Measurements from ENCODE around the gene NFE2L2.
"Not testable (repeated sequence)": the region's sequence is repeated elsewhere in the genome, so short reads cannot be mapped to it uniquely, and the experiment has no call there.

Gene NFE2L2

GRCh38 chr2:177232098-177232704 is 32.3 kb downstream of the NFE2L2 start:
- DNase-seq, result no peak

- DNase-seq, result no peak
Measured at GRCh38 chr2:177231270-177231669, 33.3 kb downstream of the NFE2L2 start.

GRCh38 chr2:177229442-177230242 is 34.9 kb downstream of the NFE2L2 start:
- DNase-seq, result no peak

- no peak for DNase-seq
Measured at GRCh38 chr2:177225965-177226360, 38.6 kb downstream of the NFE2L2 start.

- not testable (repeated sequence) for DNase-seq
Measured at GRCh38 chr2:177223436-177223835, 41.1 kb downstream of the NFE2L2 start.

GRCh38 chr2:177221970-177222369 is 42.6 kb downstream of the NFE2L2 start:
- no peak for DNase-seq

- no peak for DNase-seq
Measured at GRCh38 chr2:177221534-177221933, 43.0 kb downstream of the NFE2L2 start.

- DNase-seq, result not testable (repeated sequence)
Measured at GRCh38 chr2:177219787-177220186, 44.7 kb downstream of the NFE2L2 start.

DNA sequence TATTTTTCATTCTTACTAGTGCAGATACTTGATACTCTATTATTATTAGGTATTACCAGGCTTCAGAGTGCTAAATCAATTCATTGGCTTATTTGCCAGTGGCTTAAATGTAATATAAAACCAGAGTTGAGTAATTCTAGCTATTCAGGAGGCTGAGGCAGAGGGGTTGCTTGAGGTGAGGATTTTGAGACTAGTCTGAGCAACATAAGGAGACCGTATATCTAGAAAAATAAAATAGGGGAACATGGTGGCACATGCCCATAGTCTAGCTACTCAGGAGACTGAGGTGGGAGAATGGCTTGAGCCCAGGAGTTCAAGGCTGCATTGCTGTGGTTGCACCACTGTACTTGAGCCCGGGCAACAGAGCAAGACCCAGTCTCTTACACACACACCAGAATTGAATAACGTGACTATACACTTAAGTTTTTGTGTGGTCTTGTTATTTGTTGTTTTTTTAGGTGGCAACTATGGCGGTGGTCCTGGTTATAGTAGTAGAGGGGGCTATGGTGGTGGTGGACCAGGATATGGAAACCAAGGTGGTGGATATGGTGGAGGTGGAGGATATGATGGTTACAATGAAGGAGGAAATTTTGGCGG is 47.2 kb downstream of the NFE2L2 start:
- no peak for DNase-seq

DNA sequence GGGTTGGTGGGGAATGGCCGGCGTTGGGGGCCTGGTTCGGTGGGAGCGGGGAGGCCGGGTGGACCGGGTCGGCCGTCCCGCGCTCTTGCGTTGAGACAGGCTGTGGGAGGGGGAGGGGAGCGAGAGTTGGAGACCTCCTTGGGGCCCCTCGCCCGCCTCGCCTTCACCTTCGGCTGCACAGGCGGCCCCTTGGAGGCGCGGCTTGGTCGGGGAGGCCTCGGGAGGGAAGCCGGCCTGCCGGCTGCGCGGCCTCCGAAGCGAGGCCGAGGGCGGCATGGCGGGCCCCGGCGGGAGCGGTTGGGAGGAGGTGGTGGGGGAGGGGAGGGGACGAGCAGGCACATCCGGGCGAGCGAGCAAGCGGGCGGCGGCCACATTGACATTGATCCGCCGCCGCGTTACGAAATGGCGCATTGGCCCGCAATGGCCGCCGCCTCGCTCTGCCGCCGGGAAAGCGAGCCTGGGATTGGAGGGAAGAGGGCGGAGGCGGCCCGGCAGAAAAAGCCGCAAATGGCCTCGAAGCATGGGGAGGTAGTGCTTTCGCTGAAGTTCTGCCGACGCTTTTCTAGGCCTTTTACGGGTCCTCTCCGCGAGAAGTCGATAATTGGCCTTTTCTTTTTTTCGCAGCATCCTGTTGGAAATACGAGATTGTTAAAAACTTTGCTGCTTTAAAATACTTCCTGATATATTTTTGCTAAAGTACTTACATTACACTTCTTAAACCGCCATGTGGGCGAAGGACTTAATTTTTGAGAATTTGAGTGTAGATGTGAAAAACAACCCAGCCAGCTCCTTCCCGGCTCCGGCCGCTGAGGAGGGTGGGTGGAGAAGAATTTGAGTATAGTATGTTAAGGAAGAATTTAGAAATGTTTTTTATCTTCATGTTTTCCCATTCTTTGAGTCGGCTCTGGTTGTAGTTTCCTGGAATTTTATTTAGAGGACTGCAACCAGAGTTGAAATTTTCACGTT is 51.4 kb downstream of the NFE2L2 start:
- peak; percentile 92 for DNase-seq

DNA sequence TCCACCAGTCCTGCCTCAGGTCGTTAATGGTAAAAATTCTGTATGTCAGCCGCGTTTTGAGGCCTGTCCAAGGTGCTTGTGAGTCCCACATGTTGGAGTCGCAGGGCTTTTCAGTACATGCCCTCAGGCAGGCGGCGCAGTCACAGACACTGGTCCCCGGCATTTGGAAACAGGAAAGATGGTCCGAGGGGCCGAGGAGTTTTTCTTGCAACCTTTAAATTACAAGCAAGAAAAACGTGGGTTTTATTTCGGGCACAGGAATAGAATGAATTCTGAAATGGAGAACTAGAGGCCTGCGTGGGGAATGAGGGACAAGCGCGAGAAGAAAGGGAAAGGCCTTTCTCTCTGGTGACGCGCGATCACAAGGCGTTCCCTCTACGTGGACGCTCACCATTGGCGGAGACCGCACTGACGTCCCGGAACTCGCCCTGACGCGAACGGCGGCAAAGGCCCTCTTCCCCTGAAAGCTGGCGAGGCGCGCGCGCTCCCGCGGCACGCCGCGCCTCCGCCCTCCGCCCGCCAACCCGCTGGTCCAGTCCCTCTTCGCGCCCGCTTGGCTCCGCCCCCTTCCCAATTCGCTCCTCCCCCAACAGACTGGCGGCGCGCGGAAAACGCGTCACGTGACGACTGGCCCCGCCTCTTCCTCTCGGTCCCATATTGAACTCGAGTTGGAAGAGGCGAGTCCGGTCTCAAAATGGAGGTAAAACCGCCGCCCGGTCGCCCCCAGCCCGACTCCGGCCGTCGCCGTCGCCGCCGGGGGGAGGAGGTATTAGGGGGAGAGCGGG is 52.2 kb downstream of the NFE2L2 start, which contains the start of gene HNRNPA3:
Gene HNRNPA3, plus strand, starts transcription at position 689 of the 785 bp plus-strand sequence. Its CDS starts 6 bp downstream, at position 695.
- DNase-seq, result peak; percentile 99

DNA sequence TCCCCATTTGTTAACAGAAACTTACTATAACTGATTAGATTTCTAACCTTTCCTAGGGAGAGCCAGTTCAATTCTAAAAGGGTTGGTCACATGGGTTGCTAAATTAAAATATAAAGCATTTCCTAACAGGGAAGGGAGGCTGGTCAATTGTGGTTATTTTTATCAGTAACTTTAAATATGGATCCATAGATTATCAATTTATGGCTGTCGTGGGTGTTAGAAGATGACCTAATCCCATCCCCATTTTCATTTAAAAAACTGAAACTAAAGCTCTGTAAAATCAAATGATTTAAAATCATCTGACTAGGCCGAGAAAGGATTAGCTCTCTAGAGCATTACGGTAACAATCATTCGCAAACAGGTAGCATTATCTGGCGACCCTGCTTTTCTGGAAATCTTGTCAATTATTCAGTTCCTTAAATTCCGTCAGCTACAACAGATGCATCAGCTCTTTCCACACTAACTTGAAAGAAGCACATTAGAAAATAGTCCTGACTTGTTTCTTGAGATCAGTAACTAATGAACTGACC is 52.9 kb downstream of the NFE2L2 start:
- DNase-seq, result no peak

DNA sequence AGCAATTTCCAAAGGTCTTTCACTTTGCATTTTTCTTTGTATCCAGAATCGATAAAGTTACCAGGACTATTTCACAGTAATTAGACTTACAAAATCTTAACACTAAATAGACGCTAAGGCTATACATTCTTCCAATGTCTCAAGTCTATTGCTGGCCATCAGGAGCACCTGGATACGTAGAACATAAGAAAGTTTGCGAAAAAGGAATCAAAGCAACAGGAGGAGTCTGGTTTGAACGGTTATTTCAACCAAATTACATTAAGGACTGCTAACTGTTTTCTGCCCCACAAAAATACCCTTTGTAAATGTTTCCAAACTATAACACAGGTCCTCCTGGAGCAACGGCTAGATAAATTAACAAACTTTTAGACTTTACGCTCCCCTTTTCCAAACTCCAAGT is 53.4 kb downstream of the NFE2L2 start:
- DNase-seq, result no peak

DNA sequence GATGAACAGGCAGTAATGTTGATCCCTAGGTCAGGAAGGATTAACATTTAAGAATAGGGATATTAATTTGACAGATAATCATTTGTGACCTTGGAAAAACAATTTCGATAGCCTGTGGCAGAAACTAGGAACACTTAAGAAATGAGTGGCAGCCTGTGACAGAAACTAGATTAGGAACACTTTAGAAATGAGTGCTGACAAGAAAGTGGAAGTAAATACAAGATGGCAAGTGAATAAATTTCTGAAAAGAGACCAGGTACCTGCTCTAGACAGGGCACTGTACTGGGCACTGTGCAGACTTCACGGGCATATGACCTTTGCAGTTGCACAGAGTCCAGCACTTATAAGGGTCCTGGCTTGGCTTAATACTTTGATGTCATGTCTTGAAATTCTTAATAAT is 57.4 kb downstream of the NFE2L2 start:
- DNase-seq, result no peak

DNA sequence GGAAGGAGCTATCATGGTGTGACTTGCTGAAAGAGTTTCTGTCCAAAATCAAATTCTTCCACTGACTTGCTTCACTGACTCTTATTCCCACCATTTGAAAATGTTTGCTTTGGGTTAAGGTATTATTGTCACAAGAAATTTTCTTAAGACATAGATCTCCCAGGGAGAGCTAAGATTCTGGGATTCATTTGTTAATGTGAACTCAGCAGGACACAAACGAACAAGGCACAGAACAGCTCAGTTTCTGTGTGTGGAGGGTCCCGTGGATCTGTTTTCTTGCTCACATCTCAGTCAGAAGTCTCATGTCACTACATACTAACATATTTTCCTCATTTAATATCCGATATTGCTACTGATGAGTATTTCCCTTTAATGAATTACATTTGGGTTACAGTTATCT is 60.1 kb downstream of the NFE2L2 start:
- no peak for DNase-seq

DNA sequence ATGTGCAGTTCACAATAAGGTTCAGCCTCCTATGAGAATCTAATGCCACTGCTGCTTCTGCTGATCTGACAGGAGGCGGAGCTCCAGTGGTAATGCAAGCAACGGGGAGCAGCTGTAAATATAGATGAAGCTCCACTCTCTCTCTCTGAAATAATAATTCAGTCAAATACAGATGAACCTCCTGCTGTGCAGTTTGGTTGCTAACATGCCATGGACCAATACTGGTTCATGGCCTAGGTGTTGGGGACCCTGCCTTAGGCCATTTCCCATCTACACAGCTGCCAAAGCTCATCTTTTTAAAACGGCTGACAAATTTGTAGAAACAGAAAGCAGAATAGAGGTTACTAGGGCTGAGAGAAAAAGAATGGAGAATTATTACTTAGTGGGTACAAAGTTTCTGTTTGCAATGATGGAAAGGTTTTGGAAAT is 62.6 kb downstream of the NFE2L2 start:
- DNase-seq, result no peak

DNA sequence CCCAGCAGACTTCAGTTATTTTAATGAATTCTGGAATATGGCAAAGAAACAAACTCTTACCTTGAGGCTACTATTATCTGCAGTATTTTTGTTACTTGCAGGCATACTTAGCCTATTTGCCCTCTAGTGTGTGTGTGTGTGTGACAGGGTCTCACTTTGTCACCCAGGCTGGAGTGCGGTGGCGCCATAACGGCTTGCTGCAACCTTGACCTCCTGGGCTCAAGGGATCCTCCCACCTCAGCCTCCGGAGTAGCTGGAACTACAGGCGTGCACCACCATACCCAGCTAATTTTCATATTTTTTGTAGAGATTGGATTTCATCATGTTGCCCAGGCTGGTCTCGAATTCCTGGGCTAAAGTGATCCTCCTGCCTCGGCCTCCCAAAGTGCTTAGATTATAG is 64.1 kb downstream of the NFE2L2 start:
- not testable (repeated sequence) for DNase-seq

GRCh38 chr2:177195194-177195593 is 69.3 kb downstream of the NFE2L2 start:
- DNase-seq, result no peak

DNA sequence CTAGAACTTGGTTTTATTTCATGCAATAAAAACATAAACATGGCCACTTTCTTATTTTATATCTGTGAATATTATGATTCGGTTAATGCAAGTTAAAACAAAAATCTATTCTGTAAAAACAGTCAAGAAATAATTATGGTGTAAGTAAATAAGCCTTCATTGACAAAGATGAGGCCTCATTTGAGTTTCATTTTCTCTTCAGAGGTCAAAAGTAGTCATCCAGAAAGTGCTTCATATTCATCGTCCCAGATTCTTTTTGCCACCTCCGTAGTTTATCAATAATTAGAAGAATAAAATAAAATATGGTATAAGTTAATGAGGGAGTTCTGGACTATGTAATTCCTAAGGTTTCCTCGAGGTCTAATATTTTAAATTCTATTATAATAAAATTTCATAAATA is 71.3 kb downstream of the NFE2L2 start:
- no peak for DNase-seq

- no peak for DNase-seq
Measured at GRCh38 chr2:177192788-177193187, 71.7 kb downstream of the NFE2L2 start.

DNA sequence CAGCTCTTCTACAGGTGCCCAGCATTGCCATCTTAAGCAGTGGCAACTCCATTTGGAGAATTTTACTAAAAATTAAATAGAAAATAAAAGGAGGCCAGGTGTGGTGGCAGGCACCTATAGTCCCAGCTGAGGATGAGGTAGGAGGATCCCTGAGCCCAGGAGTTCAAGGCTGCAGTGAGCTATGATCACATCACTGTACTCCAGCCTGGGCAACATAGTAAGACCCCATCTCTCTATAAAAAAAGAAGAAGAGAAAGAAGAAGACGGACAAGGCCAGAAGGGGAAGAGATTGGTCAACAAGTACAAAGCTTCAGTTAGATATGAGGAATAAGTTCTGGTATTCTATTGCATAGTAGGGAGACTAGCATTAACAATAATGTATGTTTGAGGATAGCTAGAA is 73.6 kb downstream of the NFE2L2 start:
- no peak for DNase-seq

All from fibroblast of upper back skin (primary cell).